ENCODE results near the gene CUBN. TPM values are rescaled to one million over a fixed set of nuclear protein-coding genes. Genes with fewer than 3 reads are reported as not detected.

Gene CUBN
- total and polyA plus RNA-seq, 9 of the 15 experiments (the other 6 are each of a cell fraction or from before 2014, with no cell fraction given) = 0.04 to 0.33 (median 0.09) TPM

- FAIRE-seq (no peak), ATAC-seq (no peak), DNase-seq (ENCODE audit: extremely low read depth in 1 of 4, low spot score in 3 of 4) (no peak)
- no peak overlapping the region for H3K27ac ChIP-seq (ENCODE audit: extremely low read depth, low read depth, low read length)
- no TSS peak for BruUV-seq (replicated peaks)
- no peak overlapping the region for H3K4me3 ChIP-seq
- CTCF ChIA-PET (ENCODE audit: low intra/inter-chr PET ratio) = no interaction called here
- no peaks in the 10 kb centered on the region for H3K9me3 ChIP-seq (replicated peaks; ENCODE audit: control insufficient read depth, insufficient read depth, low read depth, low read length)
- no peaks in the 10 kb centered on the region for H3K36me3 ChIP-seq (ENCODE audit: control insufficient read depth, insufficient read depth, low read length)
- H3K79me2 ChIP-seq (ENCODE audit: control insufficient read depth, insufficient read depth, low read length) = no peaks in the 10 kb centered on the region
- in situ Hi-C loops (cut with MboI) = no loop called here
- intact Hi-C loops (cut with micrococcal nuclease) = no loop called here
- no peak overlapping the region for H3K4me2 ChIP-seq (ENCODE audit: insufficient read depth, low read length)
- no peaks in the 10 kb centered on the region for H3K27me3 ChIP-seq (ENCODE audit: control insufficient read depth in 2 of 2, insufficient read depth in 2 of 2, low read length in 2 of 2)
- no peaks in the 10 kb centered on the region for H3K9me1 ChIP-seq (ENCODE audit: control insufficient read depth, insufficient read depth, low read length)
- H4K20me1 ChIP-seq (replicated peaks; ENCODE audit: control insufficient read depth, insufficient read depth, low read length) = no peaks in the 10 kb centered on the region
- POLR2A ChIA-PET = interaction anchor here (0.6 kb wide), 1 partner anchor 234 kb away, joined by 4 read pairs; no protein-coding TSS in a partner anchor
- no peak for TF ChIP-seq ZNF143 (CRISPR knock-in tag; IDR thresholded peaks at IDR 0.05)
- no peak for TF ChIP-seq CHD4 (IDR thresholded peaks at IDR 0.05; ENCODE audit: insufficient read depth, insufficient replicate concordance, low read depth, low read length, poor library complexity, severe bottlenecking)
- no peak for TF ChIP-seq NCOR1 (IDR thresholded peaks at IDR 0.05)
- TF ChIP-seq RCOR1 (IDR thresholded peaks at IDR 0.05; ENCODE audit: borderline replicate concordance in 1 of 2, low read depth in 2 of 2, low read length in 2 of 2) = no peak
- no peak overlapping the region for H3K9ac ChIP-seq (ENCODE audit: insufficient read depth in 1 of 2, low read depth in 2 of 2, low read length in 2 of 2)
- H2AFZ ChIP-seq (ENCODE audit: low read depth, low read length) = no peak overlapping the region
- no peaks in the 10 kb centered on the region for H3K4me1 ChIP-seq (replicated peaks in 1 of 2; ENCODE audit: control insufficient read depth in 2 of 2, insufficient read depth in 2 of 2, low read length in 2 of 2)
Observed at GRCh38 chr10:16976803-16977202, 152.8 kb downstream of the CUBN start.

GRCh38 chr10:16975188-16975587, 154.4 kb downstream of the CUBN start:
- in situ Hi-C loops (cut with MboI) = no loop called here
- CTCF ChIA-PET (ENCODE audit: low intra/inter-chr PET ratio) = no interaction called here
- FAIRE-seq = no peak
- TF ChIP-seq THAP12 (CRISPR knock-in tag; IDR thresholded peaks at IDR 0.05) = no peak
- TF ChIP-seq ZC3H4 (CRISPR knock-in tag; IDR thresholded peaks at IDR 0.05; ENCODE audit: borderline replicate concordance) = no peak
- TF ChIP-seq ZNF24 (IDR thresholded peaks at IDR 0.05) = no peak
- TF ChIP-seq HMGXB4 (CRISPR knock-in tag; IDR thresholded peaks at IDR 0.05) = no peak
- no peak for TF ChIP-seq ZBTB34 (CRISPR knock-in tag; IDR thresholded peaks at IDR 0.05)
- TF ChIP-seq CBFA2T3 (IDR thresholded peaks at IDR 0.05) = no peak
- no peak for TF ChIP-seq ZNF316 (IDR thresholded peaks at IDR 0.05)

More at GRCh38 chr10:16975188-16975587, 154.4 kb downstream of the CUBN start:
- H2AFZ ChIP-seq (ENCODE audit: low read depth, low read length) = peak overlapping the region; percentile 64
- POLR2A ChIA-PET = no interaction called here
- H3K4me2 ChIP-seq (ENCODE audit: insufficient read depth, low read length) = no peak overlapping the region
- H3K27ac ChIP-seq (ENCODE audit: extremely low read depth, low read depth, low read length) = no peak overlapping the region
- BruUV-seq (replicated peaks) = no TSS peak
- no peak for ATAC-seq
- DNase-seq (ENCODE audit: extremely low read depth in 1 of 4, low spot score in 3 of 4) = no peak
- no peak overlapping the region for H3K4me3 ChIP-seq
- intact Hi-C loops (cut with micrococcal nuclease) = no loop called here
- H3K9me3 ChIP-seq (replicated peaks; ENCODE audit: control insufficient read depth, insufficient read depth, low read depth, low read length) = no peaks in the 10 kb centered on the region
- no peak overlapping the region for H3K9ac ChIP-seq (ENCODE audit: insufficient read depth in 1 of 2, low read depth in 2 of 2, low read length in 2 of 2)
- H3K79me2 ChIP-seq (ENCODE audit: control insufficient read depth, insufficient read depth, low read length) = no peaks in the 10 kb centered on the region
- H4K20me1 ChIP-seq (replicated peaks; ENCODE audit: control insufficient read depth, insufficient read depth, low read length) = no peaks in the 10 kb centered on the region
- no peaks in the 10 kb centered on the region for H3K4me1 ChIP-seq (replicated peaks in 1 of 2; ENCODE audit: control insufficient read depth in 2 of 2, insufficient read depth in 2 of 2, low read length in 2 of 2)
- no peaks in the 10 kb centered on the region for H3K27me3 ChIP-seq (ENCODE audit: control insufficient read depth in 2 of 2, insufficient read depth in 2 of 2, low read length in 2 of 2)
- no peaks in the 10 kb centered on the region for H3K36me3 ChIP-seq (ENCODE audit: control insufficient read depth, insufficient read depth, low read length)
- 58% methylated on average over 3 of the region's 3 CpGs for WGBS (ENCODE audit: insufficient coverage, low coverage, missing lambda C conversion rate)
- no peaks in the 10 kb centered on the region for H3K9me1 ChIP-seq (ENCODE audit: control insufficient read depth, insufficient read depth, low read length)

All from K562 (cell line).